Amniotic epithelial cell (primary cell): ENCODE measurements around the gene EFNA5.

Experiments used
- DNase-seq: peaks from one replicate; pipeline ENCODE4 v3.0.0-alpha.2; 2010; ENCODE audit warnings: low read depth

EFNA5 gene

DNA sequence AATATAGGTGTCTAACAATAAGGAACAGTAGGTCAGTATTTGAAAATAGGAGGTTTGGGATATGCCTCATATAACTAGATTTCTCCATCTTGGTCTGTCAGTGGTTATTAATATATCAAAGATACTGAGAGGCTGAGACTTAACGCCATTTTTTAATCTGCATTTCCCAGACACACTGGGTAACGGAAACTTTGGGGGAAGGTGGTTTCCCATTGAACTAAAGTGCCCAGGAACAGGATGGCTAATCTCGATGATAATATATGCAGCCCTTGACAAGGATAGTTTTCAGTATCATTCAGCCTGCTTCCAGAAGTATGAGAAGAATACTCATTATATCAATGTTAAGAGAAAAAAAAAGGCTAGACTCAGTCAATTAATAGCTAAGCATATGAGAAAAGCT, 30.7 kb downstream of the EFNA5 start:
- DNase-seq, result no peak

GRCh38 chr5:107636555-107636954, 34.2 kb downstream of the EFNA5 start:
- DNase-seq, result peak; percentile 24

GRCh38 chr5:107636068-107636467, 34.7 kb downstream of the EFNA5 start:
- no peak for DNase-seq

DNA sequence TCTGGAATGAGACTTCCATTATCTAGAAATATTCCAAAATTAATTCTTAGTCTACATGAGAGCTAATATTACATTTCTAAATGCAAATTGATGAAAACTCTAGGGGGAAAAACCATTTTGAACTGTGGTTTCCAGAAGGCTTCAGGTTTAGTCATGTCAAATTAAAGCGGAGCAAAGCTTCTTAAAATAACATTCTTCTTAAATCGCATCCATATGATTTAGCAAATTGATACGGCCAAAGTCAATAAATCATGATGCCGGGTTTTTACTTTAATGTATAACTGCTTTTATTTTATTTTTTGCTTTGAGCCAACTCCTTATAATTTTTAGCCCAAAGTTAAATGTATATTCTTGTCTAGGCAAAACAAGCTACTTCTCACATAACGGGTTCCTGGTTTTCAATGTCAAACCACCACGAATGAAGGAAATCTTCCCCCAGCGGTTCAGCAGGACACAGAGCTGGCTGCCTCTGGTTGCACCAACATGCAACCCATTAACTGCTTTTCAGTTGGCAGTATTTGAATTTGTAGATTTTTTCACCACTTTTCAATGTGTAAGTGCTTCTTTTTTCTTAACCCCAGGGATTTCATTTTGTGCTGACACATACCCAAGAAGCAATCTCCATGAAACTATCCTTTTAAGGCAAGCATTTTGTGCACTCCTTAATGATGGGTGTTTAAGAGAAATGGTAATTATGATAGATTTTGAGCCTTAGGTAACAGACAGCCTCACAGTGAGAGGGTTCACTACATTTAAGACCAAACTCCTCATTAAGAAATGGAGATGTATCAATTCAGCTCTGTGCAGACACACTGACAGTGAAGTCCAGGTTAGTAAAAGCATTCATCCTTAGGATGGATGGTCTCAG, 35.5 kb downstream of the EFNA5 start:
- DNase-seq, result no peak

- peak; percentile 52 for DNase-seq
Measured at GRCh38 chr5:107633171-107633901, 37.4 kb downstream of the EFNA5 start.

GRCh38 chr5:107631805-107632362, 38.9 kb downstream of the EFNA5 start:
- DNase-seq, result no peak

GRCh38 chr5:107630184-107630583, 40.6 kb downstream of the EFNA5 start:
- DNase-seq, result no peak

DNA sequence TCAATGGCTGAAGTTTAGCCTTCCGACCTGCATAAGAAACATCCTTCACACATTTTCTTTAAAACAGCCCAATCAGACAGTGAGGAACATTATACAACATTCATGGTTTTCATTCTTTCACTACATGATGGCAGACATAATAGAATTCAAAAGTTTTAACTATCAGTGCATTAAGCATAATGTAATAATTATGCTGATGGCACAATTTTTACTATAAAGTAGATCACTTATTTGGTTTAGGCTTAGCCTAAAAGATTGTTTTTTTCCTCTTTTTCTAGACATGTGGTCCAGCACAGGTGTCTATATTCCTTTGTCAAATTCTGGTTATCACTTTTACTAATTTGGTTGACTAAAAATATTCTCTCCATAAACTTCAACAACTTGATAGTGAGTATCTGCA, 46.5 kb downstream of the EFNA5 start:
- DNase-seq, result no peak

GRCh38 chr5:107621089-107621488, 49.6 kb downstream of the EFNA5 start:
- DNase-seq, result no peak

- DNase-seq, result no peak
Measured at GRCh38 chr5:107619781-107620180, 51.0 kb downstream of the EFNA5 start.

DNA sequence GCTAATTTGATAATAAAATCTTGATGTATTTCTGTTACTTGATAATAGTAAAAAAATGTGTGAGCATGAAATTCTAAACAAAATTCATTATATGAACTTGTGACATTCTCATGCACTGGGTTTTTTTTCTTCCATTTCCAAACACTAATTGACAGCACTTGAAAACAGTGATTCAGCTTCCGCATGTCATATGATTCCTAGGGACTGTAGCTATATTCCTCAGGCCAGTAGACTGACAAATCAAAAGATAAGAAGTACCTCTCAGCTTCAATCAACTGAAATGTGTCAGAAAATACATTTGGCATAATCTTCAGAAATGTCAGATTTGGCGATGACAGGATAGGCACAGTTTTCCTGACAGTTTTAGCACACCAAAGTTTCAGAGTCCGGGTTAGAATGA, 52.5 kb downstream of the EFNA5 start:
- DNase-seq, result peak; percentile 28

GRCh38 chr5:107617052-107617451, 53.7 kb downstream of the EFNA5 start:
- DNase-seq, result no peak

DNA sequence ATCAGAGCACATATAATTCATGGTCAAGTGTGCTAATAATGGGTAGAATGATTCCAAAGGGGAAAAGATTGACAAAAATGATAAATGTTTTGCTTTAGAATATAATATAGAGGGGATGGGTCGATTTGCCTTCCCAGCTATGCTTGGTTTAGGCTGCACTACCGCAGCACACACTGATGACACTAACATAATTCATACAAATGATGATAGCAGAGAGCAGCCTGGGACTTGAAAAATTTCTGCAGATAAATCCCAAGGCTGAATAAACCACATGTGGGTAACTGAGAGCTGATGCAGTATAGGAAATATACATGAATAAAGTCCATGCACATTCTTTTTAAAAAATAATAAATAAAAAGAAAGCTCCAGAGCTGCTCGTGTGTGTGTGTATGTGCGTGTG, 54.5 kb downstream of the EFNA5 start:
- DNase-seq, result peak; percentile 48

- peak; percentile 66 for DNase-seq
Measured at GRCh38 chr5:107615299-107615817, 55.4 kb downstream of the EFNA5 start.

GRCh38 chr5:107612541-107612940, 58.2 kb downstream of the EFNA5 start:
- no peak for DNase-seq

- no peak for DNase-seq
Measured at GRCh38 chr5:107610798-107611197, 59.9 kb downstream of the EFNA5 start.

DNA sequence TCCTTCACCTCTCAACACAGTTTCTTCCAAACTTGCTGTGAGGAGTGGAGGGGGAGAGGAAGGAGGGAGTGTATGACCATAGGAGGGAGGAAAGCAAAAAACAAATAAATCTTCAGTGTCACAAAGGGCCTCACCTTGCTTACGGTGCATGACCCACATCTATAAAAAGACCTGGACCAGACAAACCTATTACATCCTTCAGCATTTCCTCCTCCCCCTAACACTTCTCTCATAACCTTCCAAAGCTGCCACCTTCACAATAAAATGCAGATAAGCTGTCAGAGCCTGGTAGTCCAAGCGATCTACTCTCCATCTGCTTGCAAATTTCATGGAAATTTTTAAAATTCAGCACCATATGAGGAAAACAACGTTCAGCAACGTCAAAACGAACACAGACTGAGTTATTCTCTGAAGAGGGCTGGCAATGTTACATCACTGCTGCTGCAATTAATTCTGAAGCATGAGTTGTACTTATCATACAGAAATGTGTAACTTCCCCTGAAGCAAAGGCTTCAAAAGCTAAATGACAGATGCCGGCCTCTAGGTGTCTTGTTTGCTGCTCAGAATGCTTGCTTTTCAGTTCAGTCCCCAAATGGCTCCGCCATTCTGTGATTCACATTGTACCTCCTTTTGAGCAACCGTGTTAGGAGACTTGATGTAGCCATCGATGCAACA, 62.9 kb downstream of the EFNA5 start:
- DNase-seq, result peak; percentile 43

- DNase-seq, result no peak
Measured at GRCh38 chr5:107607196-107607595, 63.5 kb downstream of the EFNA5 start.

GRCh38 chr5:107605596-107606125, 65.1 kb downstream of the EFNA5 start:
- DNase-seq, result no peak

GRCh38 chr5:107604990-107605389, 65.7 kb downstream of the EFNA5 start:
- no peak for DNase-seq

GRCh38 chr5:107604146-107604910, 66.4 kb downstream of the EFNA5 start:
- DNase-seq, result no peak
